ENCODE measurements around the gene HEPACAM.

The HEPACAM gene

DNA sequence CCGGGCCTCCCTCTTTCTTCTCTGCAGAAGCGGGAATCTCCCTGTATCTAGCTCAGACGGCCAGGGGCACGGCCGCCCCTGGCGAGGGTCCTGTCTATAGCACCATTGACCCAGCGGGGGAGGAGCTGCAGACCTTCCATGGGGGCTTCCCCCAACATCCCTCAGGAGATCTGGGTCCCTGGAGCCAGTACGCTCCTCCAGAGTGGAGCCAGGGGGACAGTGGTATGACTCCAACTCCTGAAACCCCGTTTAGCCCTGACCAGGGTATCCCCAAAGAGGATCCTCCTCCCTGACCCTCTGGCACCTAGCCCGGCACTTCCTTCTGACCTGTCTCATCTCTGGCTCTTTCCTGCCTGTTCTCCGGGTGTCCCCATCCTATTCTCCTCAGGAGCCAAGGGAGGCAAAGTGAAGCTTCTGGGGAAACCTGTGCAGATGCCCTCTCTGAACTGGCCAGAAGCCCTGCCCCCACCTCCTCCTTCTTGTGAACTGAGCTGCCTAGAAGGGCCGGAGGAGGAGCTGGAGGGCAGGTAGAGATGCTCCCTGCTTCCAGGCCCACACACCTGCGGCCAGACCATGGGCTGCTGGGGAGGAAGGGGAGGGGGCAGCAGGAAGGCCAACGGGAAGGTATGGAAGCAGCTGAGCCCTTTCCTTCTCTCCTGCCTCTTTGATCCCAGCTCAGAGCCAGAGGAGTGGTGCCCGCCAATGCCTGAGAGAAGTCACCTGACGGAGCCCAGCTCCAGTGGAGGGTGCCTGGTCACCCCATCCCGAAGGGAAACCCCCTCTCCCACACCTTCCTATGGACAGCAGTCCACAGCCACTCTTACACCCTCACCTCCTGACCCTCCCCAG lies 57.7 kb downstream of the HEPACAM start (continued):
- TF ChIP-seq ESRRG (CRISPR knock-in tag; IDR thresholded peaks at IDR 0.05), result no peak

DNA sequence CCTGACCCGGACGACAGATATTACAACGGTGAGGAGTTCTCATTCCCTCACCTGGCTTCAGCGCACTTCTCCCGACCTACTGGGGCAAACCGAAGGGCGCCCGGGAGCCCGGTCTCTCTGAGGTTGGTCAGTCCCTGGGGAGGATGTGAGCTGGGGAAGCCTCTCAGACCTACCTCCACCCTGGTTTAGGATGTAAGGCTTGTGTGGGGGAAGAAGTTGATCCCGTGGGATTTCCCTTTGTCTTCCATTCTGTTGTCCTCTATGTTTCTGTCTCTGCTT lies 58.3 kb downstream of the HEPACAM start:
- TF ChIP-seq, protein P1, sequence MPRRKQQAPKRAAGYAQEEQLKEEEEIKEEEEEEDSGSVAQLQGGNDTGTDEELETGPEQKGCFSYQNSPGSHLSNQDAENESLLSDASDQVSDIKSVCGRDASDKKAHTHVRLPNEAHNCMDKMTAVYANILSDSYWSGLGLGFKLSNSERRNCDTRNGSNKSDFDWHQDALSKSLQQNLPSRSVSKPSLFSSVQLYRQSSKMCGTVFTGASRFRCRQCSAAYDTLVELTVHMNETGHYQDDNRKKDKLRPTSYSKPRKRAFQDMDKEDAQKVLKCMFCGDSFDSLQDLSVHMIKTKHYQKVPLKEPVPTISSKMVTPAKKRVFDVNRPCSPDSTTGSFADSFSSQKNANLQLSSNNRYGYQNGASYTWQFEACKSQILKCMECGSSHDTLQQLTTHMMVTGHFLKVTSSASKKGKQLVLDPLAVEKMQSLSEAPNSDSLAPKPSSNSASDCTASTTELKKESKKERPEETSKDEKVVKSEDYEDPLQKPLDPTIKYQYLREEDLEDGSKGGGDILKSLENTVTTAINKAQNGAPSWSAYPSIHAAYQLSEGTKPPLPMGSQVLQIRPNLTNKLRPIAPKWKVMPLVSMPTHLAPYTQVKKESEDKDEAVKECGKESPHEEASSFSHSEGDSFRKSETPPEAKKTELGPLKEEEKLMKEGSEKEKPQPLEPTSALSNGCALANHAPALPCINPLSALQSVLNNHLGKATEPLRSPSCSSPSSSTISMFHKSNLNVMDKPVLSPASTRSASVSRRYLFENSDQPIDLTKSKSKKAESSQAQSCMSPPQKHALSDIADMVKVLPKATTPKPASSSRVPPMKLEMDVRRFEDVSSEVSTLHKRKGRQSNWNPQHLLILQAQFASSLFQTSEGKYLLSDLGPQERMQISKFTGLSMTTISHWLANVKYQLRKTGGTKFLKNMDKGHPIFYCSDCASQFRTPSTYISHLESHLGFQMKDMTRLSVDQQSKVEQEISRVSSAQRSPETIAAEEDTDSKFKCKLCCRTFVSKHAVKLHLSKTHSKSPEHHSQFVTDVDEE (CRISPR knock-in tag; IDR thresholded peaks at IDR 0.05), result no peak
- TF ChIP-seq GLIS3 (CRISPR knock-in tag; IDR thresholded peaks at IDR 0.05), result no peak
- TF ChIP-seq OSR1 (CRISPR knock-in tag; IDR thresholded peaks at IDR 0.05), result no peak
- TF ChIP-seq ISL1 (CRISPR knock-in tag; IDR thresholded peaks at IDR 0.05), result no peak
- no peak for TF ChIP-seq ARNTL (CRISPR knock-in tag; IDR thresholded peaks at IDR 0.05; ENCODE audit: borderline replicate concordance, low read depth)
- TF ChIP-seq PPARA (CRISPR knock-in tag; IDR thresholded peaks at IDR 0.05; ENCODE audit: borderline replicate concordance), result no peak
- TF ChIP-seq ZNF70 (CRISPR knock-in tag; IDR thresholded peaks at IDR 0.05), result no peak
- TF ChIP-seq TCF4 (CRISPR knock-in tag; IDR thresholded peaks at IDR 0.05; ENCODE audit: borderline replicate concordance), result no peak
- no peak for TF ChIP-seq ZNF565 (CRISPR knock-in tag; conservative IDR thresholded peaks at IDR 0.05; ENCODE audit: low read depth)
- ATAC-seq, result no peak

DNA sequence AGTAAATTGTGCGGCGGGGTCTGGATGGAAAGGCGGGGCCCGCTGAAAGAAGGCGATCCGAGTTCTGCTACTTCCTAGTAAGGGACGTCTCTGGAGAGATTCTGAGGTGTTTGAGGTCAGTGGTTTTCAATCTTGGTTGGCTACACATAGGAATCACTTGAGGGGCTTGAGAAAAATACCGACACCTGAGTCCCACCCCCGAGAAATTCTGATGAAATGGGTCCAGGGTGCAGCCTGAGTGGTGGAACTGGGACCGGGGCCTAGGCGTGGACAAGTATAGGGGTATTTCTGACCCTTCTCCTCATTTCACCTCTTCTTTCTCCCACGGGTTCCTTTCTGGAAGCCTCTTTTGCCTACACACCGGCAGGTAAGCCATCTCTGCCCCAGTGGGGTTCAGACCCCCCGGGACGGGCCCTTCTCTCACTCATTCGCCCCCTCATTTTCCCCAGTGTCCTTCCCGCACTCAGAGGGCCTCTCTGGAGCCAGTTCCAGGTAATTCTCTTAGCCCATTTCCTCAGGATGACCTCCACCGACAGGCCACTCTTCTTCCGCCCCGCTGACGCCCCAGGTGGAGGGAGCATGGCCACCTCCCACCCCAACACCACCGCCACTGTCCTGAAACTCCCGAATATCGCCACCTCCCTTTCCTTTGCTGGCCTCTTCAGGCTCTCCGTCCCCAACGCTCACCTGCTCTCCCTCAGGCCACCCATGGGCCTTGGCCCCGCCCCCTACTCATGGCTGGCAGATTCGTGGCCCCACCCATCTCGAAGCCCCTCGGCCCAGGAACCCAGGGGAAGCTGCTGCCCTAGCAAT lies 58.8 kb downstream of the HEPACAM start:
- no peak for ATAC-seq
- no peak for TF ChIP-seq TCF4 (CRISPR knock-in tag; IDR thresholded peaks at IDR 0.05; ENCODE audit: borderline replicate concordance)
- TF ChIP-seq ZNF8 (CRISPR knock-in tag; IDR thresholded peaks at IDR 0.05), result no peak
- TF ChIP-seq ESRRG (CRISPR knock-in tag; IDR thresholded peaks at IDR 0.05), result no peak
- TF ChIP-seq, protein P2, sequence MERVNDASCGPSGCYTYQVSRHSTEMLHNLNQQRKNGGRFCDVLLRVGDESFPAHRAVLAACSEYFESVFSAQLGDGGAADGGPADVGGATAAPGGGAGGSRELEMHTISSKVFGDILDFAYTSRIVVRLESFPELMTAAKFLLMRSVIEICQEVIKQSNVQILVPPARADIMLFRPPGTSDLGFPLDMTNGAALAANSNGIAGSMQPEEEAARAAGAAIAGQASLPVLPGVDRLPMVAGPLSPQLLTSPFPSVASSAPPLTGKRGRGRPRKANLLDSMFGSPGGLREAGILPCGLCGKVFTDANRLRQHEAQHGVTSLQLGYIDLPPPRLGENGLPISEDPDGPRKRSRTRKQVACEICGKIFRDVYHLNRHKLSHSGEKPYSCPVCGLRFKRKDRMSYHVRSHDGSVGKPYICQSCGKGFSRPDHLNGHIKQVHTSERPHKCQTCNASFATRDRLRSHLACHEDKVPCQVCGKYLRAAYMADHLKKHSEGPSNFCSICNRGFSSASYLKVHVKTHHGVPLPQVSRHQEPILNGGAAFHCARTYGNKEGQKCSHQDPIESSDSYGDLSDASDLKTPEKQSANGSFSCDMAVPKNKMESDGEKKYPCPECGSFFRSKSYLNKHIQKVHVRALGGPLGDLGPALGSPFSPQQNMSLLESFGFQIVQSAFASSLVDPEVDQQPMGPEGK (CRISPR knock-in tag; IDR thresholded peaks at IDR 0.05; ENCODE audit: borderline replicate concordance), result no peak
- TF ChIP-seq PPARA (CRISPR knock-in tag; IDR thresholded peaks at IDR 0.05; ENCODE audit: borderline replicate concordance), result no peak
- TF ChIP-seq TOX (CRISPR knock-in tag; IDR thresholded peaks at IDR 0.05; ENCODE audit: borderline replicate concordance), result no peak
- TF ChIP-seq, protein P3, sequence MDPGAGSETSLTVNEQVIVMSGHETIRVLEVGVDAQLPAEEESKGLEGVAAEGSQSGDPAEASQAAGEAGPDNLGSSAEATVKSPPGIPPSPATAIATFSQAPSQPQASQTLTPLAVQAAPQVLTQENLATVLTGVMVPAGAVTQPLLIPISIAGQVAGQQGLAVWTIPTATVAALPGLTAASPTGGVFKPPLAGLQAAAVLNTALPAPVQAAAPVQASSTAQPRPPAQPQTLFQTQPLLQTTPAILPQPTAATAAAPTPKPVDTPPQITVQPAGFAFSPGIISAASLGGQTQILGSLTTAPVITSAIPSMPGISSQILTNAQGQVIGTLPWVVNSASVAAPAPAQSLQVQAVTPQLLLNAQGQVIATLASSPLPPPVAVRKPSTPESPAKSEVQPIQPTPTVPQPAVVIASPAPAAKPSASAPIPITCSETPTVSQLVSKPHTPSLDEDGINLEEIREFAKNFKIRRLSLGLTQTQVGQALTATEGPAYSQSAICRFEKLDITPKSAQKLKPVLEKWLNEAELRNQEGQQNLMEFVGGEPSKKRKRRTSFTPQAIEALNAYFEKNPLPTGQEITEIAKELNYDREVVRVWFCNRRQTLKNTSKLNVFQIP (CRISPR knock-in tag; IDR thresholded peaks at IDR 0.05; ENCODE audit: borderline replicate concordance, low read depth), result no peak
- TF ChIP-seq, protein P4, sequence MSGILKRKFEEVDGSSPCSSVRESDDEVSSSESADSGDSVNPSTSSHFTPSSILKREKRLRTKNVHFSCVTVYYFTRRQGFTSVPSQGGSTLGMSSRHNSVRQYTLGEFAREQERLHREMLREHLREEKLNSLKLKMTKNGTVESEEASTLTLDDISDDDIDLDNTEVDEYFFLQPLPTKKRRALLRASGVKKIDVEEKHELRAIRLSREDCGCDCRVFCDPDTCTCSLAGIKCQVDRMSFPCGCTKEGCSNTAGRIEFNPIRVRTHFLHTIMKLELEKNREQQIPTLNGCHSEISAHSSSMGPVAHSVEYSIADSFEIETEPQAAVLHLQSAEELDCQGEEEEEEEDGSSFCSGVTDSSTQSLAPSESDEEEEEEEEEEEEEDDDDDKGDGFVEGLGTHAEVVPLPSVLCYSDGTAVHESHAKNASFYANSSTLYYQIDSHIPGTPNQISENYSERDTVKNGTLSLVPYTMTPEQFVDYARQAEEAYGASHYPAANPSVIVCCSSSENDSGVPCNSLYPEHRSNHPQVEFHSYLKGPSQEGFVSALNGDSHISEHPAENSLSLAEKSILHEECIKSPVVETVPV (CRISPR knock-in tag; IDR thresholded peaks at IDR 0.05), result no peak
- TF ChIP-seq ZFP30 (CRISPR knock-in tag; IDR thresholded peaks at IDR 0.05), result no peak
- no peak for TF ChIP-seq BACH2 (CRISPR knock-in tag; IDR thresholded peaks at IDR 0.05; ENCODE audit: borderline replicate concordance)
- TF ChIP-seq ZC3H10 (CRISPR knock-in tag; IDR thresholded peaks at IDR 0.05), result no peak
- TF ChIP-seq ZNF565 (CRISPR knock-in tag; conservative IDR thresholded peaks at IDR 0.05; ENCODE audit: low read depth), result no peak
- no peak for TF ChIP-seq OSR1 (CRISPR knock-in tag; IDR thresholded peaks at IDR 0.05)
- TF ChIP-seq ZNF70 (CRISPR knock-in tag; IDR thresholded peaks at IDR 0.05), result no peak
- TF ChIP-seq GLIS3 (CRISPR knock-in tag; IDR thresholded peaks at IDR 0.05), result no peak
